HG03095 (cell line): ENCODE data around the gene MOB3B.
A peak's percentile ranks its signal among the peaks of the same experiment; 100 is the strongest.

Experiments used
- ATAC-seq: cut with Tn5 transposase; IDR thresholded peaks from one replicate; pipeline ENCODE4 v1.9.1; 2021; ENCODE audit warnings: moderate library complexity; ENCODE audit not compliant: unreplicated experiment

Gene MOB3B

GRCh38 chr9:27369591-27369990 lies 160.0 kb downstream of the MOB3B start:
- ATAC-seq: no peak

- no peak for ATAC-seq
These were observed 161.2 kb downstream of the MOB3B start for GRCh38 chr9:27368316-27368985.

GRCh38 chr9:27367921-27368315 lies 161.7 kb downstream of the MOB3B start:
- no peak for ATAC-seq

- ATAC-seq: peak; percentile 76
These were observed 162.3 kb downstream of the MOB3B start for GRCh38 chr9:27367175-27367798.

GRCh38 chr9:27365707-27366376 lies 163.8 kb downstream of the MOB3B start:
- ATAC-seq: peak; percentile 83

- ATAC-seq: no peak
These were observed 167.0 kb downstream of the MOB3B start for GRCh38 chr9:27362447-27363210.

GRCh38 chr9:27361492-27361891 lies 168.1 kb downstream of the MOB3B start:
- ATAC-seq: no peak

GRCh38 chr9:27359763-27360162 lies 169.9 kb downstream of the MOB3B start:
- no peak for ATAC-seq

GRCh38 chr9:27358007-27358406 lies 171.6 kb downstream of the MOB3B start:
- no peak for ATAC-seq

- no peak for ATAC-seq
These were observed 173.2 kb downstream of the MOB3B start for GRCh38 chr9:27356446-27356845.

- no peak for ATAC-seq
These were observed 174.4 kb downstream of the MOB3B start for GRCh38 chr9:27355166-27355565.

GRCh38 chr9:27353474-27354229 lies 176.0 kb downstream of the MOB3B start:
- ATAC-seq: peak; percentile 47

GRCh38 chr9:27353166-27353473 lies 176.5 kb downstream of the MOB3B start:
- no peak for ATAC-seq

GRCh38 chr9:27352457-27353165 lies 177.0 kb downstream of the MOB3B start:
- no peak for ATAC-seq

GRCh38 chr9:27351438-27351837 lies 178.2 kb downstream of the MOB3B start:
- no peak for ATAC-seq

- no peak for ATAC-seq
These were observed 179.1 kb downstream of the MOB3B start for GRCh38 chr9:27350382-27350976.

- no peak for ATAC-seq
These were observed 179.9 kb downstream of the MOB3B start for GRCh38 chr9:27349698-27350080.

- no peak for ATAC-seq
These were observed 180.6 kb downstream of the MOB3B start for GRCh38 chr9:27348785-27349697.

GRCh38 chr9:27347889-27348288 lies 181.7 kb downstream of the MOB3B start:
- ATAC-seq: no peak
